Body of pancreas (tissue), 4 donors: ENCODE results near the gene NRG3. TPM values are rescaled to one million over a fixed set of nuclear protein-coding genes. Genes with fewer than 3 reads are reported as not detected.
A peak's percentile ranks its signal among the peaks of the same experiment; 100 is the strongest.

Experiments
- ATAC-seq: fragments of 150-250 bp; one replicate; pipeline ENCODE4 v1.9.1; 2016
- DNase-seq, 4 donors: peaks; one replicate each; pipeline ENCODE4 v3.0.0-alpha.2; 2019
- H3K27ac ChIP-seq, 4 donors: fragments of 200-600 bp; sonication (generic); 1 replicate in 3 of 4; 2 replicates in 1 of 4; pipeline versions ENCODE4 v1.5.1 to v1.6.1; 2016 to 2019; ENCODE audit warnings: mild to moderate bottlenecking in 1 of 4, mixed read lengths in 1 of 4, moderate library complexity in 1 of 4
- H3K27me3 ChIP-seq, 2 donors: fragments of 200-600 bp; sonication (generic); one replicate each; pipeline ENCODE4 v1.6.0; 2016; ENCODE audit warnings: mild to moderate bottlenecking in 1 of 2
- H3K36me3 ChIP-seq, 2 donors: fragments of 200-600 bp; sonication (generic); replicated peaks in 1 of 2; 2 replicates each; pipeline ENCODE4 v1.5.1; 2016; ENCODE audit warnings: low read depth in 2 of 2; ENCODE audit not compliant: insufficient read depth in 1 of 2
- H3K4me1 ChIP-seq: fragments of 200-600 bp; sonication (generic); one replicate; pipeline ENCODE4 v1.6.0; 2016
- H3K4me3 ChIP-seq, 2 donors: fragments of 200-600 bp; sonication (generic); 1 replicate in 1 of 2; 2 replicates in 1 of 2; pipeline ENCODE4 v1.5.1; 2016 to 2019
- H3K9me3 ChIP-seq, 3 donors: fragments of 200-600 bp; sonication (generic); 1 replicate in 2 of 3; 2 replicates in 1 of 3; pipeline ENCODE4 v1.5.1; 2016
- POLR2A ChIP-seq, 3 donors: fragments of 450-650 bp; IDR thresholded peaks; one replicate each; pipeline ENCODE4 v1.6.1; 2016; ENCODE audit warnings: antibody characterized with exemption in 3 of 3, mild to moderate bottlenecking in 2 of 3
- WGBS, 2 donors: methylation state at CpG; one replicate each; pipeline ENCODE4 v1.1.5; 2017; 5-methylcytosine and 5-hydroxymethylcytosine counted together
- intact Hi-C: fragments of 100-400 bp; cut with DNase I; formaldehyde crosslinking; loops from one replicate; pipeline ENCODE4 v1.15.1; 2023
- total RNA-seq, 2 donors: library from RNA; depleted of rRNA; stranded (reverse); fragments of >200 nt; gene quantifications; one replicate each; pipeline ENCODE4 v1.1.0, GENCODE V29; 2016
- TF ChIP-seq, protein P1 (sequence below), 7 experiments: fragments of 450-650 bp in 4 of 7; fragments of 200-600 bp in 3 of 7; sonication (generic) in 3 of 7; IDR thresholded peaks; one replicate each; pipeline ENCODE4 v1.5.1; 2016 to 2019; ENCODE audit warnings: antibody characterized with exemption in 7 of 7

NRG3 gene
- total RNA-seq, 2 donors from 2014 or later: 0.26 TPM; not detected in 1

- Histone ChIP-seq H3K9me3 (no peaks in the 10 kb centered on the region), H3K4me1 (no peaks in the 10 kb centered on the region), H3K4me3 (no peak overlapping the region), H3K27me3 (no peaks in the 10 kb centered on the region), H3K36me3 (no peaks in the 10 kb centered on the region), H3K27ac (no peak overlapping the region)
- intact Hi-C loops: no loop called here
- 80 to 93% methylated on average over 3 of the region's 3 CpGs for WGBS, 2 donors
- no peak for ATAC-seq
- TF ChIP-seq, protein P1, sequence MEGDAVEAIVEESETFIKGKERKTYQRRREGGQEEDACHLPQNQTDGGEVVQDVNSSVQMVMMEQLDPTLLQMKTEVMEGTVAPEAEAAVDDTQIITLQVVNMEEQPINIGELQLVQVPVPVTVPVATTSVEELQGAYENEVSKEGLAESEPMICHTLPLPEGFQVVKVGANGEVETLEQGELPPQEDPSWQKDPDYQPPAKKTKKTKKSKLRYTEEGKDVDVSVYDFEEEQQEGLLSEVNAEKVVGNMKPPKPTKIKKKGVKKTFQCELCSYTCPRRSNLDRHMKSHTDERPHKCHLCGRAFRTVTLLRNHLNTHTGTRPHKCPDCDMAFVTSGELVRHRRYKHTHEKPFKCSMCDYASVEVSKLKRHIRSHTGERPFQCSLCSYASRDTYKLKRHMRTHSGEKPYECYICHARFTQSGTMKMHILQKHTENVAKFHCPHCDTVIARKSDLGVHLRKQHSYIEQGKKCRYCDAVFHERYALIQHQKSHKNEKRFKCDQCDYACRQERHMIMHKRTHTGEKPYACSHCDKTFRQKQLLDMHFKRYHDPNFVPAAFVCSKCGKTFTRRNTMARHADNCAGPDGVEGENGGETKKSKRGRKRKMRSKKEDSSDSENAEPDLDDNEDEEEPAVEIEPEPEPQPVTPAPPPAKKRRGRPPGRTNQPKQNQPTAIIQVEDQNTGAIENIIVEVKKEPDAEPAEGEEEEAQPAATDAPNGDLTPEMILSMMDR (IDR thresholded peaks at IDR 0.05): no peak
- no peak for TF ChIP-seq POLR2A (IDR thresholded peaks at IDR 0.05)
- no peak for DNase-seq
Measured at GRCh38 chr10:82452046-82452445, 577.1 kb downstream of the NRG3 start.

DNA sequence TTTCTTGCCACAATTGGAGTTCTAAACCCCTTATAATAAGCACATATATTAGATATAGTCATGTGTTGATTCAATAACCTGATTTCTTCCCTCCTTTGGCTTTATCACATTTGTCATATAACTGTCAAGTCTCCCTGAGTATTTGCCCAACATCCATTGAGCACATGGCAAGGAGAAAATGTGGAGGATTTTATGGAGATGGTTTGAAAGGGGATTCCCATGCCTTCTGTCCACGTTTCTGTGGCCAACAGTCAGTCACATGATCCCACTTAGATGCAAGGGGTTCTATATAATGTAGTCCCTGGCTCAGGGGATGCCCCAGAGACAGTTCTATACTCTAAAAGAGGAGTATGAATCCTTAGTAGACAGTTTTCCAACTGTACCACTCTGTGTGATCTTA is 577.7 kb downstream of the NRG3 start:
- intact Hi-C loops: no loop called here
- Histone ChIP-seq H3K36me3 (no peaks in the 10 kb centered on the region), H3K4me3 (no peak overlapping the region), H3K27ac (no peak overlapping the region), H3K9me3 (no peaks in the 10 kb centered on the region), H3K4me1 (no peaks in the 10 kb centered on the region), H3K27me3 (no peaks in the 10 kb centered on the region)
- TF ChIP-seq, protein P1 (IDR thresholded peaks at IDR 0.05): no peak
- DNase-seq (no peak), ATAC-seq (no peak)
- 31 to 42% methylated on average over 1 of the region's 1 CpG for WGBS, 2 donors

DNA sequence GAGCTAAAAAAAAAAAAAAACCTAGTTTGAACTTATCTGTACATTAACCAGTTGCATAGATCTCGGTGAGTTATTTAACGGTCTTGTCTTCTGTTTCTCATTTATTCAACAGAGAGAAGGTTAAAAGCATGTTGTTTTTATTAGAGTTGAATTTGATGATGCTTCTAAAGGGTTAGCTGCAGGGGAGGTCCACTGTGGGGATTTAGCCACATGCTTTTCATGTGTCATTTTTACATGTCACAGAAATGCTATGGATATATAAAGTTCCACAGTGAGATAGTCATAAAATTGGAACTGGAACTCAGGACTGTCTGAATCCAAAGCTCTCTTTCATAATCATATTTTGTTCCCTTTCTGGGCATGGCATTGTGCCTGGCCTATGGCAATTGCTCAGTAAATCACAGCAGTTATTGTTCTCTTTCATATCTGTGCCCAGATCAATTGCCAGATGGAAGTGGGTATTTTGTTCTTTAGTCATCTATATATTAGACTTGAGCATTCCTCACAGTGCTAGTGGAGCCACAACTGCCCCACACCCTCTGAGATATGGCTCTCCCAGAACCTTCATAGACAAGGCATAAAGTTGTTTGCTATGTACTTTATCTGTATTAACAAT is 578.8 kb downstream of the NRG3 start:
- ATAC-seq: no peak
- Histone ChIP-seq H3K27me3 (no peaks in the 10 kb centered on the region), H3K27ac (no peak overlapping the region), H3K36me3 (no peaks in the 10 kb centered on the region), H3K9me3 (no peaks in the 10 kb centered on the region), H3K4me3 (no peak overlapping the region), H3K4me1 (no peaks in the 10 kb centered on the region)
- intact Hi-C loops: no loop called here
- WGBS, 2 donors: 81 to 92% methylated on average over 2 of the region's 2 CpGs
- TF ChIP-seq POLR2A (IDR thresholded peaks at IDR 0.05): no peak
- TF ChIP-seq, protein P1 (IDR thresholded peaks at IDR 0.05): no peak
- DNase-seq: no peak

- ATAC-seq (no peak), DNase-seq (peak in 1 of 4 donors; percentile 6)
- no peaks in the 10 kb centered on the region for H3K27me3 ChIP-seq
- no peak for TF ChIP-seq POLR2A (IDR thresholded peaks at IDR 0.05)
- TF ChIP-seq, protein P1 (IDR thresholded peaks at IDR 0.05): no peak
- no peaks in the 10 kb centered on the region for H3K9me3 ChIP-seq
- H3K36me3 ChIP-seq: no peaks in the 10 kb centered on the region
- H3K27ac ChIP-seq: no peak overlapping the region
- WGBS, 2 donors: 45 to 47% methylated on average over 4 of the region's 4 CpGs
- no peak overlapping the region for H3K4me3 ChIP-seq
- no peaks in the 10 kb centered on the region for H3K4me1 ChIP-seq
- intact Hi-C loops: no loop called here
Measured at GRCh38 chr10:82462910-82463551, 588.0 kb downstream of the NRG3 start.

DNA sequence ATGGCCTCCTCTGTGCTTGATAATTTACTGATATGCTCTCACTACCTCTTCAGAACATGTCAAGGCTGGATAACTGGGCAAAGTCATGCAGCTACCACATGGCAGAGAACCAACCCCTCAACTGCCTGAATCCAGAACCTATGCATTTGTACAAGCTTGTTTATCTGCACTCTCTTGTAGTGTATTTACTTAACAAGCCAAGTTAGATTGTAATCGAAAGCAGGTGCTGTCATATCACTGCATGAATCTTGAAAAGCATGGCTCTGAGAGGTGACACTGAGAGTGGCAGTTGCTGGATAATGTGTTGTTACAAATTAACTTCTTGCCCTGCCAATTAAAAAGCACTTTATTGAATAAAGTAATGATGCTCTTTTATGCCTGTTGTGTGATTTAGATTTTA is 588.6 kb downstream of the NRG3 start:
- DNase-seq: no peak
- intact Hi-C loops: no loop called here
- 0 to 17% methylated on average over 1 of the region's 1 CpG for WGBS, 2 donors
- no peaks in the 10 kb centered on the region for H3K9me3 ChIP-seq
- no peaks in the 10 kb centered on the region for H3K4me1 ChIP-seq
- H3K36me3 ChIP-seq: no peaks in the 10 kb centered on the region
- no peak for TF ChIP-seq POLR2A (IDR thresholded peaks at IDR 0.05)
- TF ChIP-seq, protein P1 (IDR thresholded peaks at IDR 0.05): no peak
- no peaks in the 10 kb centered on the region for H3K27me3 ChIP-seq
- H3K4me3 ChIP-seq: no peak overlapping the region
- ATAC-seq: no peak
- H3K27ac ChIP-seq: no peak overlapping the region
